GM19467 (cell line): ENCODE measurements around the gene NEK6.

ENCODE experiments used
- ATAC-seq: cut with Tn5 transposase; IDR thresholded peaks from one replicate; pipeline ENCODE4 v1.9.1; 2021; ENCODE audit warnings: mild to moderate bottlenecking, moderate library complexity; ENCODE audit not compliant: unreplicated experiment

Gene NEK6

DNA sequence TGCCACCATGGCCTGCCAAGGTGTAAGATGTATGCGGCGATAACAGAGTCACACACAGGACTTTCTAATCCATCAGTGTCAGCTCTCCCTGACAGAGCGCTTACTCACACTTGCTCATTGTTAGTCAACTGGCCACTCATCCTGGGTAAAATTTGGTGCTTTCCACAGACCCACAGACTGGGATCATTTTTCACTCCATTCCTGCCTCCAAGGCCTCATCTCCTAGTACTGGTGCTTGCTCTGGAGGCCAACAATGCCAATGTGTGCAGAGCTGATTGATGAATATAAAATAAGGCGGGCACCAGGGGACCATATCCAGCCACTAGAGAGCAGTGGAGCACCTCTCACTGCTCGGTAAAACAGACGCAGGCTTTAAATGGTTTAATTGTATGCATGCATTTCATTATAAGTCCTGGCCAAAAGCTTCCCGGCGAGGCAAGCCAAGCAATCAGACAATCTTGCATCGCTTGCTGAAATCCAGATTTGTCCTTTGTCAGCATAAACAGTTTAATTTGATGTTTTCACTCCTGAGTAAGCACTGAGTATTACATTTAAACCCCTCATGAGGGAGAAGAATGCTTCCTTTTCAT, 135.2 kb downstream of the NEK6 start:
- ATAC-seq = no peak

DNA sequence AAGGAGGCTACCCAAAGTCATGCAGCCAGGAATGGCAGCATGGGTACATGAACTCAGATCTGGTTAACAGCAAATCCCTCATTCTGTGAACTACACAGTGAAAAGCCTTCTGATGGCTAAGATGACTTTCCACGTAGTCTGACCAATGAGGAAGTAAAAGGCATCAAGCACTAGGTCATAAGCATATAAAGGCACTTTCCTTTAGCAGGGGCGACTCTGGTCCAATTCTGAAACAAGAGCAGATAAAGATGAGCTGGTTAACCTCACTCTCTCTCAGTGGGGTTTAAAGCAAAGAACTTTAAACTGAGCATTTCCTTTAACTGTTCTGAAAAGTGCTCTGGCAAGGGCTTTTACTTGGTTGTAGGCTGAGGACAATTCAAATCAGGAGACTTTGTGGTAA, 136.4 kb downstream of the NEK6 start:
- ATAC-seq = no peak

- ATAC-seq = no peak
Measured at GRCh38 chr9:124394596-124394995, 136.8 kb downstream of the NEK6 start.

GRCh38 chr9:124395826-124396225, 138.1 kb downstream of the NEK6 start:
- ATAC-seq = no peak

- no peak for ATAC-seq
Measured at GRCh38 chr9:124398191-124398935, 140.6 kb downstream of the NEK6 start.

DNA sequence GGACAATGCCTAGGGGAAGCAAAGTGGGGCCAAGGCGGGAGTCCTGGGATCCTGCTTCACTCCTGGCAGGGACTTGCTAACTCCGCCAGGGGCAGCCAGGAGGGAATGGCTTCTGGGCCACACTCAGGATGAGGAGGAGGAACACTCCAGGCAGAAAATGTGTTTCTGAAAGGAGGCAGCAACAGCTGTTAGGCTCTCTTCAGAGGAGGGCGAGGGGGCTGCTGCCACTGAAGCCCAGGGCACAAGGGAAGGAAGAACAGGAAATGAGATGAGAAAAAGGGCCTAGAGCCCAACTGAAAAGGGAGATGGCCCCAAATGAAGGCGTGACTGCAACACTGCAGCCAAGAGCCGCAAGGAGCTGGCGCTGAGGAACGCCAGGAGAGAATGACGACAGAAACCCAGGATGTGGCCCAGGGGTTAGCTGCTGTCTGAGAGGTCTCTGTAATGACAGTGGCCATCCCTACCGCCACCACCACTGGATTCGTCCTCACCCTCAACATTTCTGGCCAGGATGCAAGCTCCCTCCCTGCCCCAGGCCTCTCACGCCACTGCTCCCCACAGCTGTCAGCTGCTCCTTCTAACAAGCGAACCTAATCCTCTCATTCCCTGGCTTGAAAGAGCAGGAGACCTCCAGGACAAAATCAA, 141.7 kb downstream of the NEK6 start:
- no peak for ATAC-seq

- ATAC-seq = no peak
Measured at GRCh38 chr9:124399968-124400940, 142.5 kb downstream of the NEK6 start.
